Activated CD4-positive, alpha-beta T cell treated with anti-CD3 and anti-CD28 coated beads, Interleukin-2, amount 50 U/mL, for 24 hours (primary cell): ENCODE measurements around the gene ST6GALNAC5.

Source experiments
- DNase-seq, 2 donors: peaks; one replicate each; pipeline ENCODE4 v3.0.0-alpha.2; 2020; ENCODE audit warnings: low read depth in 1 of 2, low spot score in 1 of 2

Gene ST6GALNAC5

DNA sequence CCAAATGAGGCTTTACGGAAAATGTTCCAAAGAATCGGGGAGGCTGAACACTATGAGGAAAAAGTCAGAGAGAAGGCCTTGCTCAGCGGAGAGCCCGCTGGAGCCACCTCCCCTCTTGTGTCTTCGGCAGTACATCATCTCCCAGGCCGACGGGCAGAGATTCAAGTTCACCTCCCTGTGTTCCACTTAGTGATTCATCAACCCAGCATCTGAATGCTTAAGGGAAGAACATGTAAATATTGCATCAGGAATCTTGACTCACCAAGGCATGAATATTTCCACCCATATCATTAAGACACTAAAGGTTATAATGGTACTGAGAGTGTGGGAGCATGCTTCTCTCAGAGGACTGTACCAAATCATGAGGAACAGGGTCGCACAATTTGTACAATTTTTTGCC is 172.5 kb downstream of the ST6GALNAC5 start:
- DNase-seq = no peak

DNA sequence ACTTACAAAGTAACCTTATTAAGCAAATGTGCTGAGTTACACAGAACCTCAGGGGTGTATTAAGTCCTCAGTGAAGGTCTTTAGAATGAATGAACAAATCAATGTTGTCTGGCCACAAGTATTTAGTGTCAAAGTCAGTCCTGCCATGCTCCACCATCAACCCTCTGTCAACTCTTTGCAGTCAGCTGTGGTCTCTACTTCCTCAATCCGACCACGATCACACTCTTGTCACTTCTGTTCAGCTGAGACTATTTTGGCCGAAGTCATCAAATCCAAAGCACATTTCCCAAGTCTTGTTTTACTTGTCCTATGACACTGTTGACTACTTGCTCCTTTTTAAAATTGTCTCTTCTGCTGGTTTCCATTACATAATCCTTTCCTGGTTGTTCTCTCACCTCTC is 173.5 kb downstream of the ST6GALNAC5 start:
- no peak for DNase-seq

DNA sequence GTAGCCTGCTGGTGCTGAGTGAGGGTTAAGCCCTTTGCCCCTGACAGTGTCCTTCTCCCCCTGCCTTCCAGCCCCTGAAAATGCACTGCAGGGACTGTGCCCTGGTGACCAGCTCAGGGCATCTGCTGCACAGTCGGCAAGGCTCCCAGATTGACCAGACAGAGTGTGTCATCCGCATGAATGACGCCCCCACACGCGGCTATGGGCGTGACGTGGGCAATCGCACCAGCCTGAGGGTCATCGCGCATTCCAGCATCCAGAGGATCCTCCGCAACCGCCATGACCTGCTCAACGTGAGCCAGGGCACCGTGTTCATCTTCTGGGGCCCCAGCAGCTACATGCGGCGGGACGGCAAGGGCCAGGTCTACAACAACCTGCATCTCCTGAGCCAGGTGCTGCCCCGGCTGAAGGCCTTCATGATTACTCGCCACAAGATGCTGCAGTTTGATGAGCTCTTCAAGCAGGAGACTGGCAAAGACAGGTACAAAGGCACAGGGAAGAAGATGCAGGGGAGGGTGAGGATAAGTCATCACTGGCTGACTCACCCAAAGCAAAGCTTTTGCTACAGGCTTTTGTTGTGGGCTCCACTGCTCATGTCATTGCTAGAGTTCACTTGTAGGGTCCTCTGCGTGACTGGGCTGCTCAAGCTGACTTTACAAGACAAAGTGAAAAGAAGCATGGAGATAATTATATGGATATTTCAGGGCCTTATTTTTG is 177.0 kb downstream of the ST6GALNAC5 start:
- no peak for DNase-seq

DNA sequence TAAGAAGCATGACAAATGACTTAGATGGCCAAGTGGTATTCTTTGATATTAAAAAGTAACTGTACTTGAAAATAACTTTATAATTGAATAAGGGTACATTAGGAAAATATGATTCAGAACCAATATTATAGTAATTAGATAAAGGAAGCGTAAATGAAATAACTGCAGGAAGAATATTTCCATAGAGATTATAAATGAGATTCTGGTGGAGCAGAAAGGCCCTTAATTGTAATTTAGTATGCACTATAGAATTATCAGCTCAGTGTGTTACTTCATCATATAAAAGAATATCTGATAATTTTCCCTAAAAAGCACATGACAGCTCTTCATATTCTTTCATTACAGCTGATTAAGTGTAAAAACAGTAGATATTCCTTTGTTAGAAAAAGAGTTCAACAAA is 180.3 kb downstream of the ST6GALNAC5 start:
- no peak for DNase-seq

DNA sequence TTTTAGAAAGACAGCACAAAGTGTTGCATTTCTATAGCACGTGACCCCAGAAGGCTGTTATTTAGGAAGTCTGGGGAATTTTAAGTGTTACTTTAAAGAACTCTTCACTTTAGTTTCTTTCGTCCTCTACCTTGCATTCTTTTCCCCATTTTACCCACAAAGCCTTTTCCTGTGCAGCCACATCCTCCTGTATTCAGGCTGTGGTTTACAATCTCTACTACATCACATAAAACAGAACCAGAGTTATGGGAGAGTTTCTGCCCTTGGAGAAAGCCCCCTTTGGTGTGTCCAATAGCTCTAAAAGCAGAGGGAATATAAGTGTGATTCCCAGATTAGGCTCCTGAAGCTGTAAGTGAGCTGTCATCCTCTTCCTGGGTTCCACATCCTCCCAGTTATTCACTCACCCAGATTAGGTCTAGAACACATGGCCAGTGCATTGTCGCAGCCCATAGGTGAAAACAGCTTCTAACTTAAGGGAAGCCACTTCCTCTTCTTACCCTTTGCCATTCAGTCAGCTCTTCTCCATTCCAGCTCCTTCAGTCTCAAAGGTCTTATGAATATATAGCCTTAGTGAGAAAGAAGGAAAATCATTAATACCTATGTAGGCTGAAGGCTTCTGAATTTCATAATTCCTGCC is 180.8 kb downstream of the ST6GALNAC5 start:
- DNase-seq = no peak

DNA sequence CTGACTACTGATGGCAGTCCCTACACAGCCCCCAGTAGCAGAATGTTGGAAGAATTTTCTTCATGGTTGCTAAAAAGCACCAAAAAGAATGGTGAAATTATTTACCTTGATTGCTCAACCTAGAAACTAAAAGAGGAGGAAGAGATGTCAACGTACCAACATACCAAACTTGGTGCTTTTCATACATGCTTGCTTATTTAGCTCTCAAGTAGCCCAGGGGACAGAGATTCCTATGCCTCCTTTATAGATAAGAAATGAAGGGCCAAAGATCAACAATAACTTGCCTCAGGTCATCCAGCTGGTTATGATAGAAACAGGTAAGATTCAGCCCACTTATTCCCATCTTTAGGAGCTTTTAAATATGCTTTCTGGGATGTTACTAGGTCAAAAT is 181.3 kb downstream of the ST6GALNAC5 start:
- no peak for DNase-seq

DNA sequence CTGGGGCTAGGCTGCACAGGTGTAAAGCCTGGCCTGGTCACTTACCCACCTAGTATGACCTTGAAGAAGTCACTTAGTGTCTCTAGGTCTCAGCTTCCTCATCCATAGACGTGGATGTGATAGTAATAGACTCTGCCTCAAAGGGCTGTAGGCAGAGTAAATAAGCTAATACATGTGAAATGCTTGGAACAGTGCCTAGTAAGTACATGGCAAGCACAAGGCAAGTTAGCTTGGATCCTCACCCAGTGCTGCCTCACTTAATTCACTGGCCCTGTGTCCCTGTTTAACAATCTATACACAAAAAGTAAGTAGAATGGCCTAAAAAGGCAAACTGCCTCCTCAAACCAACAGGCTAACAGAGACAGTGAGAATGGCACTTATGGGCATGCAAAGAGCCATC is 184.1 kb downstream of the ST6GALNAC5 start:
- no peak for DNase-seq

DNA sequence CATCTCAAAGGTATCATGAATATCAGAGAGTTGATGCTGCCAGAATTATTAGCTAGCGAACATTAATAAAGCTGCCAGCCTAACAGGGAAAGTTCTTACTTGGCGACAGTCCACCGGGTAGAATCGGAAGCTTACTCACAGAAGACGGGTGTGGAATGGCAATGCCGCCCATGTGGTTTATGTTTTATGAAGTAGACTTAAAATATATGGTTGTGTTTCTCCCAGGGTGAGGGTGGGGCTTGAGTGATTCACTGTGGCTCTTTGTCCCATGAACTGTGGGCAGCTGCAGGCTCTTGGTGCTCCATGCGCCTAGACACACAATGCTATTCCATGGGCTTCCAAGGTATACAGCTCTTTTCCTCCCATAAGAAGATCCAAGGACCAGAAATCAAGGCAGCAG is 189.2 kb downstream of the ST6GALNAC5 start:
- no peak for DNase-seq

DNA sequence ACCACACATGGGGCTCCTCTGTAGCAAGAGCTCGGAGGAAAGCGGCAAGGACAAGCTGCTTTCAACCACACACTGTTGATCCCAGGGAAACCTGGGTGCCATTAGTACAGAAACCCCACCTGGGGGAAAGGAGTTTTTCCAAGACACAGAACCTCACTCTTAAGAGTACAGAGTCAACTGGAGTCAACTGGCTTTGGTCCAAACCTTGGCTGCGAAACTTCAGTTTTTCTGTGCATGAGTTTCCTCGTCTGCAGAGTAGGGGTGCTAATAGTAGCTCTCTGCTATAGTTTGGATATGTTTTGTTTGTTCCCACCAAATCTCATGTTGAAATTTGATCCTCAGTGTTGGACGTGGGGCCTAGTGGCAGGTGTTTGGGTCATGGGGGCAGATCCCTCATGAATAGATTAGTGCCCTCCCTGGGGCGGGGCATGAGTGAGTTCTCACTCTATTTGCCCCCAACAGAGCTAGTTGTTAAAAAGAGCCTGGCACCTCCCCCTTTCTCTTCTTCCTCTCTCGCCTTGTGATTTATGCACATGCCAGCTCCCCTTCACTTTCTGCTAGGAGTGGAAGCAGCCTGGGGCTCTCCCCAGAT is 190.8 kb downstream of the ST6GALNAC5 start:
- DNase-seq = no peak

DNA sequence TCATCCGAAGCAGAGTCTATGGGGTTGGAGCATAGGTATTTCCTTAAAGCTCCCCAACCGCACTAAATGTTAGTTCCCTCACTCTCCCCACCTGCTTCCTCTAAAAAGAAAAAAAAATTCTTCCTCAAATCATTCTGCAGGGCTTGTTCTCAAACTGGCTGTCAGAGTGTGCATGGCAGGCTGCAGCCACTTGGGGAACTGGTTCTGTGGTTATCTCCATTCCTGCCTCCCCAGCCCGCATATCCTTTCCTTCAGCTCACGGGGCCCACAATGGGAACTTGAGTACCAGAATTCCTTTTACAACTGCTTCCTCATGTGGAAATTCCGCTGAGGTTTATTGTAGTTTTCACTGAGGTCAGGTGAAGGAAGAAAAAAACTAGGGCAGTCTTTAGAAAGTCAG is 192.7 kb downstream of the ST6GALNAC5 start:
- DNase-seq = no peak

DNA sequence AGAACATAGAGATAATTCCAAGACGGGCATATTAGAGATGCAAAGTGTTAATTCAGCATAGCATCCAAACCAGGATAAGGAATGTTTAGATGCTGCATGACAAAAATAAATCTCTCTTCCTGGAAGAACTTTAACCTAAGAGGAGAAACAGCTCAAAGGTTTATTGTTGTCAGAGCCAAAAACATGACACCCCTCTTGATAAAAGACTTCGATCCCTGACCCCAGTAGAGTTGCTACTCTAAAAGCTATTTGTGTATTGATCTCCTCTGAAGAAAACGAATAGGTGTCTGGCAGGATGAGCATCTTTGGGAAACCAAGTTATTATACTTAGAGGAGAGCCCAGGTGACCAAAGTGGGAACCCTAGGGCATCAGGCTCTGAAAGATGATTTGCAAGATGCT is 193.9 kb downstream of the ST6GALNAC5 start:
- no peak for DNase-seq

DNA sequence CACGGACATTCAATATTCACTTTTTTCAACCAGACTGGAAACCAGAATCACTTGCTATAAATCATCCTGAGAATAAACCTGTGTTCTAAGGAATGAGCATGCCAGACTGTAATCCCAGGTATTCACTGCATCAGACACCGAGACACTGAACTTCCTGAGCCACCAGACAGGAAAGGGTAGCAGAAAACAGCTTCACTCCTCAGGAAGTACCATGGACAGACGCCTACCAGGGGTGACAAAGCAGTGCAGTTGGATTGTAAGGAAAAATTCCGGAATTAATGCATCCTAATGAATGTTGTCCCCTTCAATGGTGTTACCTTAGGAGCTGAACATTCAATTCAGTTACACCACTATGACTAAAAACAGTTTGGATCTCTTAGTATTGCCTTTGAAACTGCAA is 195.8 kb downstream of the ST6GALNAC5 start:
- no peak for DNase-seq

DNA sequence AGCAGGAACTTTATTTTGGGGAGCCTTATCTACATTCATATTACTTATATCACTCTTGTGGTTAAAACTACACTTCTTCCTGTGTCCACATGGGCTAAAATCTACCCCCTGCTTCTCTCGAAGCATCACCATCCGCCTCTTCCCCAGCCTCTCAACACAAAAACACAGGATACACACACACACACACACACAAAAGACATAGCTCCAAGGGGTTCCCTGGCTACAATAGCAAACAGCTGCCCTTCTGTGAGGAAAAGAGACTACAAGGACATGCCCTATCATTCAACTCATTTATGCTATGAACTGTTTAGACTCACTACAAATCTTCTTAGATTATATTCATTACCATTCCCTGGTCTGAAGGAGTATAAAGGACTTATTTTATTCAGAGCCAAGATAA is 197.0 kb downstream of the ST6GALNAC5 start:
- DNase-seq = no peak

DNA sequence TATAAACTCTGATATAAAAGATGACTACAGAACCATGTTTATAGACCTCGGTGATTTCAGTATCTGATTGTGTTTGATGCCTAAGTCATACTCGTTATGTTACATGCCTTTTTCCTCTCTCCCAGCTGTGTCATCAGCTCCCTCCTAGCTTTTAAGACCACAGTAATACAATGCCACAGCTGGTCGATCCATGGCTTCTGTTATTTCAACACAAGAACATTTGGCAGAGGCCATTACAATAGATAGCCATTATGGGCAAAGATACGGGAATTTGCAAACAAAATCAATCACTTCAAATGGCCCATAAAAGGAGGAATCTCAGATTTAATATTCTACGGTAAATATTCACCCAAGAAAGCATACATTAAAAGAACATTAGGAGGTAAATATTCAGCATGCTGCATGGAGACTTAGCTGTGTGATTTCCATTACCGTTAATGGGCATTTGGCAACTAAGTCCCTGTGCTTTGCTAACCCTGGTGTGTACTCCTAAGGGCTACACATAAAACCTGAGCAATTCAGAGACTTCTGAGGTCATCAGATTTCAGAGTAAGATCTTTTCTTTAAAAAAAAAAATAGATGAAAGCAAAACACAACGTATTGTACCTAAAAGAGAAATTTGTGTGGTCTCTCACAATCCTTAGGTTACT is 198.5 kb downstream of the ST6GALNAC5 start:
- no peak for DNase-seq

DNA sequence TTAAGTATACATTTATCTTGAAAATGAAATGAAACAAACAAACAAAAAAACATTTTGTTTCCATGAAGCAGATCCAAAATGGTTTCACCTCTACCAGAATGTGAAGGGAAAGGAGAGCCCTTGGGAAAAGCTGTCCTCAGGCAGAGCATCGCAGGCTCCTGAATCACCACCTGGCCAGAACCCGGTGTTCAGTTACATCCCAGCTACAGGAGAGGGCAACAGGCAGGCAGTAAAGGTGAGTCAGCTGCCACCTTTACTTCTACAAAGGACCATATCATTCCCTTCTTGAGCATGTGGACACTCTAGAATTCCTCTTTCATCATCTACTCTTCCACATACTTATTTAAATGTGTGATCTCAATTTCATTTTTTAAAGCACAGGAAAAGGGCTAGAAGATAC is 200.7 kb downstream of the ST6GALNAC5 start:
- DNase-seq = no peak

DNA sequence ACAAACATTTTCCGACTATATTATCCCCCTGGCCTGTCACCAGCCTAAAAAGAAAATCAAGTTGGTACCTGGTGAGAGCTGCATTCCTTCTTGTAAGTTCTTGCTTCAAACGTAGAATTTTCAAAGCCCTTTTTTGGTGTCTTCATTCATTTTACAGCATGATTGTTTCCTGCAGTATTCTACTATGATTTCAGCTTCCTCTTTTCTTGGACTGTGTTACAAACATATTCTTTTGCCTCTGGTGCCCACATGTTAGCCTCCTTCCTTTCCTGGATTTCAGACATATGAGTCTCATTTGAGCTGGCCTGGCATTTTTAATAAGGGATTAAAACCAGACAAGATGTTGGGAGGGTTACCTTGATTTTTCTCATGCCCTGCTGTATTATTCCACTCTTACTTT is 209.5 kb downstream of the ST6GALNAC5 start:
- no peak for DNase-seq

DNA sequence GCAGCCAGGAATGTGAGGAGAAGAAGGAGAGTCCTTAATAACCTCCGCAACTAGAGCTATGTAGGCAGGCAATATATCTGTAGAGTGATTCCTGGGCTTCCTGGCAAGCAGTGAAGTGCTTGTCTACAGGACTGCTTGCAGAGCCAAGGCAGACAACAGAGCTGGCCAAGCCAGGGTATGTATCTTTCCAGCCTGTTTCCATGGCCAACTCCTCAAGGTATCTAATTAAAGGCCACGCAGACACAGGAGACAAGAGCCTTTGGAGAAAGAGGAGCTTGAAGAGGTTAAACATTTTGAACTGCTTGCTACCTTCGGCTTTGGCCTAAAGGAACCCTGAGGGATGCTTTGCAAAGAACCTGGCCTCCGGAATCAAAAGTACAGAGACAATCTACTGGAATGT is 214.6 kb downstream of the ST6GALNAC5 start:
- no peak for DNase-seq

DNA sequence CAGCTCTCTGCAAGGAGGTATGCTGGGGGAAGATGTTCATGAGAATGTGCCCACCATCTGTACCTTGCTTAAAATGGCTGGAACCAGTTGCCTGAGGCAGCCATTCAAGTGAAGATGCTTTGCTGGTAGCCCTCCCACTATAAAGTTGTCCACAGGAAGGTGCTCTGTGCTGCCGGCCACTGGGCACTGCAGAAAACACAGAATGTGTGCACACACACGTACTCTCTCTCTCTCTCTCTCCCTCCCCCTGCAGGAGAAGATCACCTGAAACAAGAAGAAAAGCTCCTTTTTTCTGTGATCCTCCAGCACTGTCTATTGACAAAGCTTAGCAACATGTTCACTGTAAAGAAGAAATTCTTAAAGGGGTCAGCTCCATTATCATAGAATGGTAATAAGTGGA is 217.2 kb downstream of the ST6GALNAC5 start:
- no peak for DNase-seq

DNA sequence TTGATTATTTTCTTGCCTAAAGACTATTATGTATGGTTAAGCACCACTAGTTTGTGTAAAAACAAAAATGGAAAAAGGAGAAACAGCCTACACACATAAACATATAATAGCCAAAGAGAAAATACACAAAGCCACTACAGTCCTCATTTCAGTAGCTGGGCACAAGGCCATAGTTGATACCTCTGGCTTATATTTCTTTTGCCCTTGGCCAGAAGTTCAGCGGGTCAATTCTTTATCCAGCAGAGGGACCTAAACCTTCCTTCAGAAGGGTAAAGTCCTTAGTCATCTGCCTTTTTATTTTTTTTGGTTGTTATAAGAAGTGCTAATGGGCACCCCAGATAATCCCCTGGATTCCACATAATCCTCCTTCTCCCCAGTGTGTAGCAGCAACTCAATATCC is 217.8 kb downstream of the ST6GALNAC5 start:
- no peak for DNase-seq

DNA sequence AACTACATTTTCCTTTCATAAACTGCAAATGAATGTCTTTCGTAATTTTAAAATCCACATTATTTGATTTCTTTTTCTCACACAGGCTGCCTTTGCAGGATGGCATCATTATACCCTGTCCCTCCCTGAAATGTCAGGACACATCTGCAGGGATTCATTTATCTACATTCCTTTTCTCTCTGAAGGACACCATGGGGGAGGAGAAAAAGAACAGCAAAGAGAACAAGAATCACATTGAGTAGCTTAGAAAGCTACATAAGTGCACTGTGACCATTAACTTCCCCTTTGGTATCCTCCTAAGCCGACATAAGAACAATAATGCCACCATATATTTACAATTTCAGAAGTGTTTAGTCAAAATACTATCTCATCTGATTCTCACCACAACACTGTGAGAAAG is 222.5 kb downstream of the ST6GALNAC5 start:
- no peak for DNase-seq

DNA sequence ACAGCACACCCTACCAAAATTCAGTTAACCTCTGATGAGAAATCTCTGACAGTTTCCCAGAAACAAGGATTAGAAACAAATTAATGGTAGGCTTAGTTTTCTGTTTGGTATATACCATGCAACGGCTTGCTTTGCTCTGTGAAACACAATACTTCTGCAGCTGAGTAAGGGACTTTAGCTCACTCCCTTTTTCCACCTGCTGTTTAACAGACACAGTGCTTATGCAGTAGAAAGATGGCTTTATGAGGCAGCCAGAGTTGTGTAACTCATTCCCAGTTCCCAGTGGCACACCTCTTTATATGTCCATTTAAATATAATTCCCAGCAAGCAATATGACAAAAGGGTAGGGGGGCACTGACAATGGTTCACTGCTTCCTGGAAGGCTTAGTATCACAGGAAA is 228.0 kb downstream of the ST6GALNAC5 start:
- DNase-seq = no peak
